HepG2 (cell line): Measurements from ENCODE around the gene KHK. TPM values are rescaled to one million over a fixed set of nuclear protein-coding genes. Genes with fewer than 3 reads are reported as not detected.

Source experiments
- ATAC-seq: fragments of 200-7000 bp; cut with Tn5 transposase; 3 replicates; pipeline ENCODE4 v1.9.1; 2020; ENCODE audit warnings: mild to moderate bottlenecking, moderate library complexity
- BruUV-seq: library from RNA; stranded (reverse); fragments of 400-500 nt; replicated peaks from 2 replicates; lab custom pipeline; 2021; lab: Mats Ljungman, UMichigan
- CTCF ChIA-PET: fragments of 300-600 bp; formaldehyde crosslinking; extraction: SDS; loops from one replicate; lab custom pipeline; 2021; ENCODE audit warnings: low total read pairs, inconsistent platforms, low intra/inter-chr PET ratio; lab: Yijun Ruan, JAX
- POLR2A ChIA-PET: fragments of 350-600 bp; sonication (Branson Sonifier 250); formaldehyde crosslinking; loops from one replicate; lab custom pipeline; 2020; ENCODE audit warnings: antibody characterized with exemption, inconsistent platforms; lab: Yijun Ruan, JAX
- DNase-seq: peaks from one replicate; pipeline ENCODE4 v3.0.0-alpha.2; 2015; ENCODE audit warnings: low spot score
- FAIRE-seq: peaks from 3 replicates; lab custom pipeline; 2011; peaks lifted over from hg19 to GRCh38; lab: Jason Lieb, UNC
- H2AFZ ChIP-seq: one replicate; pipeline ENCODE4 v1.6.1; 2011; ENCODE audit warnings: low read length, inconsistent platforms
- H3K27ac ChIP-seq: fragments of 300-600 bp; 3 replicates; pipeline ENCODE4 v1.8.0; 2011; ENCODE audit warnings: mixed run types, mild to moderate bottlenecking, mixed read lengths, low read length, inconsistent platforms; ENCODE audit not compliant: insufficient read depth; ENCODE audit errors: extremely low read length
- H3K27me3 ChIP-seq, 2 experiments: fragments of 200-600 bp in 1 of 2; 2 replicates in 1 of 2; 3 replicates in 1 of 2; pipeline versions ENCODE4 v1.6.0 to v1.8.0; 2011; ENCODE audit warnings: low read length in 2 of 2, mild to moderate bottlenecking in 2 of 2, moderate library complexity in 2 of 2, inconsistent platforms in 1 of 2; ENCODE audit not compliant: insufficient read depth in 2 of 2, control insufficient read depth in 1 of 2
- H3K36me3 ChIP-seq, 2 experiments: fragments of 200-600 bp in 1 of 2; replicated peaks in 1 of 2; 2 replicates in 1 of 2; 3 replicates in 1 of 2; pipeline versions ENCODE4 v1.5.1 to v1.8.0; 2011; ENCODE audit warnings: low read length in 2 of 2, inconsistent platforms in 1 of 2; ENCODE audit not compliant: insufficient read depth in 2 of 2, control insufficient read depth in 1 of 2
- H3K4me1 ChIP-seq: 2 replicates; pipeline ENCODE4 v1.5.1; 2012; ENCODE audit warnings: low read length, inconsistent platforms; ENCODE audit not compliant: insufficient read depth
- H3K4me2 ChIP-seq: 2 replicates; pipeline ENCODE4 v1.6.0; 2011; ENCODE audit warnings: low read depth, low read length, inconsistent platforms
- H3K4me3 ChIP-seq, 3 experiments: fragments of 200-600 bp in 1 of 3; sonication (generic), shearing (Covaris generic) in 1 of 3; replicated peaks in 1 of 3; 2 replicates each; pipeline ENCODE4 v1.5.1; 2011 to 2016; ENCODE audit warnings: low read length in 3 of 3, inconsistent platforms in 2 of 3, low read depth in 2 of 3, mild to moderate bottlenecking in 2 of 3, control low read depth in 1 of 3, mixed read lengths in 1 of 3; ENCODE audit not compliant: insufficient read depth in 1 of 3
- H3K79me2 ChIP-seq: one replicate; pipeline ENCODE4 v1.6.1; 2011; ENCODE audit warnings: low read length, inconsistent platforms; ENCODE audit not compliant: insufficient read depth
- H3K9ac ChIP-seq: 2 replicates; pipeline ENCODE4 v1.6.0; 2011; ENCODE audit warnings: mild to moderate bottlenecking, low read depth, low read length, inconsistent platforms; ENCODE audit not compliant: insufficient read depth
- H3K9me3 ChIP-seq: 2 replicates; pipeline ENCODE4 v1.5.1; 2012; ENCODE audit warnings: mild to moderate bottlenecking, low read length
- H4K20me1 ChIP-seq: 2 replicates; pipeline ENCODE4 v1.6.0; 2011; ENCODE audit warnings: inconsistent platforms, mild to moderate bottlenecking, low read length, moderate library complexity; ENCODE audit not compliant: insufficient read depth
- BATF2 ChIP-seq: sonication (generic); formaldehyde crosslinking; IDR thresholded peaks from 2 replicates; pipeline ENCODE4 v1.8.0; 2022; ENCODE audit warnings: mild to moderate bottlenecking, missing genetic modification reagents, moderate library complexity
- DDIT3 ChIP-seq: sonication (generic); formaldehyde crosslinking; IDR thresholded peaks from 2 replicates; pipeline ENCODE4 v1.4.0; 2020; ENCODE audit warnings: mild to moderate bottlenecking, missing genetic modification reagents
- FOXK1 ChIP-seq: sonication (generic); formaldehyde crosslinking; IDR thresholded peaks from 2 replicates; pipeline ENCODE4 v1.4.0; 2020; ENCODE audit warnings: low read depth, missing genetic modification reagents, borderline replicate concordance
- HNRNPL ChIP-seq: fragments of 200-400 bp; formaldehyde crosslinking; IDR thresholded peaks from 2 replicates; pipeline ENCODE4 v1.6.1; 2017; ENCODE audit warnings: mild to moderate bottlenecking, low read depth, low read length
- KAT8 ChIP-seq: IDR thresholded peaks from 2 replicates; pipeline ENCODE4 v1.6.1; 2016; ENCODE audit warnings: missing genetic modification reagents, missing compliant biosample characterization
- MAFF ChIP-seq: IDR thresholded peaks from 2 replicates; pipeline ENCODE4 v1.6.1; 2011; ENCODE audit warnings: low read depth, low read length, improper control_type of control experiment
- PREB ChIP-seq: sonication (generic); formaldehyde crosslinking; IDR thresholded peaks from 2 replicates; pipeline ENCODE4 v1.4.0; 2020; ENCODE audit warnings: missing genetic modification reagents
- SP140L ChIP-seq: sonication (generic); formaldehyde crosslinking; IDR thresholded peaks from 2 replicates; pipeline ENCODE4 v1.4.0; 2020; ENCODE audit warnings: missing genetic modification reagents, borderline replicate concordance
- ZNF124 ChIP-seq: sonication (generic); formaldehyde crosslinking; IDR thresholded peaks from 2 replicates; pipeline ENCODE4 v1.4.0; 2020; ENCODE audit warnings: missing genetic modification reagents
- ZNF451 ChIP-seq: sonication (generic); formaldehyde crosslinking; IDR thresholded peaks from 2 replicates; pipeline ENCODE4 v1.5.0; 2020; ENCODE audit warnings: mild to moderate bottlenecking, missing genetic modification reagents
- ZNF605 ChIP-seq: sonication (generic); formaldehyde crosslinking; IDR thresholded peaks from 2 replicates; pipeline ENCODE4 v1.8.0; 2022; ENCODE audit warnings: mild to moderate bottlenecking, missing genetic modification reagents
- ZNF784 ChIP-seq: sonication (generic); formaldehyde crosslinking; IDR thresholded peaks from 2 replicates; pipeline ENCODE4 v1.5.1; 2020; ENCODE audit warnings: missing genetic modification reagents, mild to moderate bottlenecking, borderline replicate concordance
- ZSCAN20 ChIP-seq: sonication (generic); formaldehyde crosslinking; IDR thresholded peaks from 2 replicates; pipeline ENCODE4 v1.4.0; 2020; ENCODE audit warnings: missing genetic modification reagents, mild to moderate bottlenecking, borderline replicate concordance
- ZUFSP ChIP-seq: sonication (generic); formaldehyde crosslinking; IDR thresholded peaks from 2 replicates; pipeline ENCODE4 v1.9.0; 2021; ENCODE audit warnings: missing genetic modification reagents, mild to moderate bottlenecking, borderline replicate concordance
- WGBS: methylation state at CpG from one replicate; pipeline ENCODE4 v1.1.6; 2017; ENCODE audit warnings: low lambda C conversion rate; 5-methylcytosine and 5-hydroxymethylcytosine counted together
- in situ Hi-C: cut with HindIII; loops from 2 replicates; pipeline ENCODE4 v1.10.0; 2017; ENCODE audit warnings: low pct_unique_long_range_greater_than_20kb; ENCODE audit not compliant: extremely low pct_ligation_motif_present
- intact Hi-C: fragments of 100-400 bp; cut with micrococcal nuclease; formaldehyde crosslinking; loops from one replicate; pipeline ENCODE4 v1.10.0; 2022; ENCODE audit not compliant: unreplicated experiment
- polyA plus RNA-seq, 8 experiments: library from polyadenylated mRNA; depleted of rRNA in 3 of 8; stranded (reverse) in 7 of 8; unstranded in 1 of 8; fragments of >200 nt; fragmentation: Illumina TruSeq in 4 of 8; extraction: Trizol in 4 of 8; gene quantifications; 2 replicates each; pipeline versions ENCODE4 v1.2.1 to v1.2.3, GENCODE V29; 2011 to 2016; ENCODE audit warnings: low read depth in 4 of 8, missing spikeins in 1 of 8, mixed read lengths in 1 of 8; ENCODE audit not compliant: insufficient read depth in 1 of 8
- total RNA-seq, 5 experiments: library from RNA; depleted of rRNA; stranded (reverse); fragments of >200 nt; fragmentation: Illumina TruSeq; extraction: Trizol; gene quantifications; 2 replicates each; pipeline ENCODE4 v1.2.3, GENCODE V29; 2016; ENCODE audit warnings: low read depth in 1 of 5
- TF ChIP-seq, protein P1 (sequence below): IDR thresholded peaks from 2 replicates; pipeline ENCODE4 v1.6.1; 2012; ENCODE audit warnings: low read depth, low read length, improper control_type of control experiment

Gene KHK
- total and polyA plus RNA-seq, 2 of the 13 experiments (the other 11 are each of a cell fraction or from before 2014, with no cell fraction given): 40.9 to 99.2 TPM

GRCh38 chr2:27050996-27051901, 35.3 kb upstream of the KHK start, which contains the start of gene AGBL5:
AGBL5 (plus strand) TSS chr2:27051668; CDS start chr2:27052959, 1,291 bp downstream.
- WGBS: under 1% methylated on average over 36 of the region's 67 CpGs
- H3K4me1 ChIP-seq: peaks cover 24% of the 10 kb centered on the region
- CTCF ChIA-PET: interaction anchor here (0.7 kb wide), 1 partner anchor 89 kb away, joined by 3 read pairs; no protein-coding TSS in a partner anchor
- H3K9ac ChIP-seq: peak within 1 kb of the TSS; percentile 77
- peak within 1 kb of the TSS; percentile 81 for H3K27ac ChIP-seq
- H2AFZ ChIP-seq: peak within 1 kb of the TSS; percentile 68
- ATAC-seq (peak; percentile 72), DNase-seq (peak; percentile 94), FAIRE-seq (no peak)
- H3K27me3 ChIP-seq: no peaks in the 10 kb centered on the region; a peak in 1 of 5 replicates
- H3K36me3 ChIP-seq: peaks cover 9 to 34% of the 10 kb centered on the region in 2 experiments
- intact Hi-C loops: loop anchor here (1.0 to 2.0 kb wide), 4 partner anchors 19 to 35 kb away; partner anchors contain the start of genes EMILIN1, KHK, OST4 and TMEM214
- H3K4me2 ChIP-seq: peak within 1 kb of the TSS; percentile 99
- H3K79me2 ChIP-seq: peaks cover 8% of the 10 kb centered on the region
- peaks cover 3% of the 10 kb centered on the region; the same call in 1 of the 2 replicates for H4K20me1 ChIP-seq
- in situ Hi-C loops: no loop called here
- H3K9me3 ChIP-seq: no peaks in the 10 kb centered on the region
- BruUV-seq: no TSS peak
- H3K4me3 ChIP-seq: peak within 1 kb of the TSS; percentile 86 to 97 (median 91)
- POLR2A ChIA-PET: interaction anchor here (0.7 to 6.4 kb wide), 19 partner anchors 9 to 378 kb away, joined by 3 to 100 read pairs (median 11); partner anchors contain the start of genes ATRAID, EIF2B4, EMILIN1 and GTF3C2
- TF ChIP-seq KAT8 (CRISPR knock-in tag) (peak; percentile 89), ZNF451 (CRISPR knock-in tag) (peak; percentile 90), ZSCAN20 (CRISPR knock-in tag) (peak; percentile 95), BATF2 (CRISPR knock-in tag) (peak; percentile 97), HNRNPL (0 out of 2 replicates have a peak, but pooled peaks have one; percentile 36), ZUFSP (CRISPR knock-in tag) (no peak), PREB (no peak), MAFF (no peak), SP140L (CRISPR knock-in tag) (no peak), FOXK1 (CRISPR knock-in tag) (no peak; the same call in 1 of the 2 replicates), ZNF605 (CRISPR knock-in tag) (peak; percentile 93), ZNF124 (CRISPR knock-in tag) (peak; percentile 83; the same call in 1 of the 2 replicates), DDIT3 (CRISPR knock-in tag) (peak; percentile 59; the same call in 1 of the 2 replicates), ZNF784 (CRISPR knock-in tag) (peak; percentile 54; the same call in 1 of the 2 replicates)
- TF ChIP-seq, protein P1, sequence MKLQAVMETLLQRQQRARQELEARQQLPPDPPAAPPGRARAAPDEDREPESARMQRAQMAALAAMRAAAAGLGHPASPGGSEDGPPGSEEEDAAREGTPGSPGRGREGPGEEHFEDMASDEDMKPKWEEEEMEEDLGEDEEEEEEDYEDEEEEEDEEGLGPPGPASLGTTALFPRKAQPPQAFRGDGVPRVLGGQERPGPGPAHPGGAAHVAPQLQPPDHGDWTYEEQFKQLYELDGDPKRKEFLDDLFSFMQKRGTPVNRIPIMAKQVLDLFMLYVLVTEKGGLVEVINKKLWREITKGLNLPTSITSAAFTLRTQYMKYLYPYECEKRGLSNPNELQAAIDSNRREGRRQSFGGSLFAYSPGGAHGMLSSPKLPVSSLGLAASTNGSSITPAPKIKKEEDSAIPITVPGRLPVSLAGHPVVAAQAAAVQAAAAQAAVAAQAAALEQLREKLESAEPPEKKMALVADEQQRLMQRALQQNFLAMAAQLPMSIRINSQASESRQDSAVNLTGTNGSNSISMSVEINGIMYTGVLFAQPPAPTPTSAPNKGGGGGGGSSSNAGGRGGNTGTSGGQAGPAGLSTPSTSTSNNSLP: no peak
